HG03139 (cell line): ENCODE measurements around the gene CHD3.
"Not testable (repeated sequence)": the region's sequence is repeated elsewhere in the genome, so short reads cannot be mapped to it uniquely, and the experiment has no call there.

Experiments
- ATAC-seq: cut with Tn5 transposase; IDR thresholded peaks from one replicate; pipeline ENCODE4 v1.9.1; 2021; ENCODE audit not compliant: unreplicated experiment

Gene CHD3

DNA sequence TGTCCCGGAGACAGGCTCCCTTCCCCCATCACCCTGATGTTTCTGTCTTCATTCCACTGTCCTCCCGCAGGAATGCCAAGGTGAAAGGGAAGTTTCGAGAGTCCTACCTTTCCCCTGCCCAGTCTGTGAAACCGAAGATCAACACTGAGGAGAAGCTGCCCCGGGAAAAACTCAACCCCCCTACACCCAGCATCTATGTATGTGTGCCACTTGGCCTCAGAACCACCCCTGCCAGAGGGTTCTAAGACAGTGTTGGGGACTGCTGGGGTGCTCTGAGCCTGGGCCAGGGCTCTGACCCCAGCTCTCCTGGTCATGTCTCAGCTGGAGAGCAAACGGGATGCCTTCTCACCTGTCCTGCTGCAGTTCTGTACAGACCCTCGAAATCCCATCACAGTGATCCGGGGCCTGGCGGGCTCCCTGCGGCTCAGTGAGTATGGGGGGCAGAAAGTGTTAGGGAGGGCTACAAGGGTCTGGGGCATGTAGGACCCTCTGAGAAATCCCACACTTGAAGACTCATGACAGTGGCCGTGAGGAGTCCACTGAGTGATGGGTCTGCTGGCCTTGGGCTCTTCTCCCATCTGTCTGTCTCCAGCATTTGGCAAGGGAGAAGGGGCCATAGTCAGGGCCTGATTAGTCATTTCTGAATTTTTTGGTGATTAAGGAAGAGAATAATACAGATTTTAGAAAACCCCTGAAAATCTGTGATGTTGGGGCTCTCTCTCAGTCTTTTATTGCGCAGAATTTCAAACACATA, 38.7 kb upstream of the CHD3 start:
- ATAC-seq: no peak

DNA sequence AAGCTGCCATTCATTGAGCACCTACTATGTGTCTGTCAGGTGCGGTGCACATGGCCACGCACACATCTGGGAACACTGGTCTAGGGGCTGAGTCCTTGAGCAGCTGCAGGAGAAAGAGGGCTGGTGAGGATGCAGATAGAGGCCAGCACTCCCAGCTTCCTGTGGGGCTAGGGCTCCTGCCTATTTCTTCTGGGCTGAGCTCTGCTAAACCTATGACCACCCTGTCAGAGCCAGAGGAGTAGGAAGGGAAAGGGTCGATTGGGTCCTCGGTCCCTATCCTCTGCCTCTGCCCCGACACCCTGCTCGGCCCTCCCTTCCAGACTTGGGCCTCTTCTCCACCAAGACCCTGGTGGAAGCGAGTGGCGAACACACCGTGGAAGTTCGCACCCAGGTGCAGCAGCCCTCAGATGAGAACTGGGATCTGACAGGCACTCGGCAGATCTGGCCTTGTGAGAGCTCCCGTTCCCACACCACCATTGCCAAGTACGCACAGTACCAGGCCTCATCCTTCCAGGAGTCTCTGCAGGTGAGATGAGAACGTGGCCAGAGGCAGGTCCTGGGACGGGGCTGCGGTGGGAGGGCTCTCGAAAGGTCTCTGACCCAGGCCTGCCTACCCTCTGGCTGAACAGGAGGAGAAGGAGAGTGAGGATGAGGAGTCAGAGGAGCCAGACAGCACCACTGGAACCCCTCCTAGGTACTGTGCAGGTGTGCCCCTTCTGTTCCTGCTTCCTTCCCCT, 37.7 kb upstream of the CHD3 start:
- ATAC-seq: no peak

DNA sequence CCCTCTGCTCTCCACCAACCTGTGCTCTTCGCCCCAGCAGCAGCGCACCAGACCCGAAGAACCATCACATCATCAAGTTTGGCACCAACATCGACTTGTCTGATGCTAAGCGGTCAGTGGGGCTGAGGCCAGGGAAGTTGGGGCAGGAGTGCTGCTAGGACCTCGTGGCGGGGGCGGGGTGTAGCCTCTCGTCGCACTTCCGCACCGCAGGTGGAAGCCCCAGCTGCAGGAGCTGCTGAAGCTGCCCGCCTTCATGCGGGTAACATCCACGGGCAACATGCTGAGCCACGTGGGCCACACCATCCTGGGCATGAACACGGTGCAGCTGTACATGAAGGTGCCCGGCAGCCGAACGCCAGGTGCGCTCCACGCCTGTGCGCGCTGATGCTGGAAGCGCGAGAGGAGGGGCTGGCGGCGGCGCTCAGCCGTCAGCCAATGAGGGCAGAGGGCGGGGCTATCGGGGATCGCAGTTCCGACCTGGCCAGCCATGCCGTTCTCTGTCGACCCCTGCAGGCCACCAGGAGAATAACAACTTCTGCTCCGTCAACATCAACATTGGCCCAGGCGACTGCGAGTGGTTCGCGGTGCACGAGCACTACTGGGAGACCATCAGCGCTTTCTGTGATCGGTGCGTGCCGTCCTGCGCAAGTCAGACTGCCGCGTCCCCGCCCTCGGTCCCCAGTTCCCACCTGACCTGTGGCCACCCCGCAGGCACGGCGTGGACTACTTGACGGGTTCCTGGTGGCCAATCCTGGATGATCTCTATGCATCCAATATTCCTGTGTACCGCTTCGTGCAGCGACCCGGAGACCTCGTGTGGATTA, 36.9 kb upstream of the CHD3 start:
- peak; percentile 64 for ATAC-seq

DNA sequence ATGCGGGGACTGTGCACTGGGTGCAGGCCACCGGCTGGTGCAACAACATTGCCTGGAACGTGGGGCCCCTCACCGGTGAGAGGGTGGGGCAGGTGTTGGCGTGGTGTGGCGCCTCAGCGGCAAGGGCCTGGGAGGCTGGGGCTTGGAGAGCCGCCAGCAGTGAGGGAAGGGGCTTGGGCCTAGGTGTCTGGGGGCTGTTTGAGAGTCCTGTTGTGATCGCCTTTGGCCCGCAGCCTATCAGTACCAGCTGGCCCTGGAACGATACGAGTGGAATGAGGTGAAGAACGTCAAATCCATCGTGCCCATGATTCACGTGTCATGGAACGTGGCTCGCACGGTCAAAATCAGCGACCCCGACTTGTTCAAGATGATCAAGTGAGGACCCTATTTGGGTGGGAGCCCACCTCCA, 36.3 kb upstream of the CHD3 start:
- no peak for ATAC-seq

DNA sequence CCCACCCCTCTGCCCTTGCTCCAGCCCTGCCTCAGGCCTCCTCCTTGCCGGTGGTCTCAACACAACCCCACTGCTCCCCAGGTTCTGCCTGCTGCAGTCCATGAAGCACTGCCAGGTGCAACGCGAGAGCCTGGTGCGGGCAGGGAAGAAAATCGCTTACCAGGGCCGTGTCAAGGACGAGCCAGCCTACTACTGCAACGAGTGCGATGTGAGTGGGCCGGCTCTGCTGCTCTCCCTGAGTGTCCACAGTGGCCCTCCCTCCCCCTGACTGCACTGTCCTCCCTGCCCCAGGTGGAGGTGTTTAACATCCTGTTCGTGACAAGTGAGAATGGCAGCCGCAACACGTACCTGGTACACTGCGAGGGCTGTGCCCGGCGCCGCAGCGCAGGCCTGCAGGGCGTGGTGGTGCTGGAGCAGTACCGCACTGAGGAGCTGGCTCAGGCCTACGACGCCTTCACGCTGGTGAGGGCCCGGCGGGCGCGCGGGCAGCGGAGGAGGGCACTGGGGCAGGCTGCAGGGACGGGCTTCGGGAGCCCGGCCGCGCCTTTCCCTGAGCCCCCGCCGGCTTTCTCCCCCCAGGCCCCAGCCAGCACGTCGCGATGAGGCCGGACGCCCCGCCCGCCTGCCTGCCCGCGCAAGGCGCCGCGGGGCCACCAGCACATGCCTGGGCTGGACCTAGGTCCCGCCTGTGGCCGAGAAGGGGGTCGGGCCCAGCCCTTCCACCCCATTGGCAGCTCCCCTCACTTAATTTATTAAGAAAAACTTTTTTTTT, 35.5 kb upstream of the CHD3 start:
- ATAC-seq: no peak

DNA sequence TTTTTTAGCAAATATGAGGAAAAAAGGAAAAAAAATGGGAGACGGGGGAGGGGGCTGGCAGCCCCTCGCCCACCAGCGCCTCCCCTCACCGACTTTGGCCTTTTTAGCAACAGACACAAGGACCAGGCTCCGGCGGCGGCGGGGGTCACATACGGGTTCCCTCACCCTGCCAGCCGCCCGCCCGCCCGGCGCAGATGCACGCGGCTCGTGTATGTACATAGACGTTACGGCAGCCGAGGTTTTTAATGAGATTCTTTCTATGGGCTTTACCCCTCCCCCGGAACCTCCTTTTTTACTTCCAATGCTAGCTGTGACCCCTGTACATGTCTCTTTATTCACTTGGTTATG, 34.9 kb upstream of the CHD3 start:
- ATAC-seq: no peak

DNA sequence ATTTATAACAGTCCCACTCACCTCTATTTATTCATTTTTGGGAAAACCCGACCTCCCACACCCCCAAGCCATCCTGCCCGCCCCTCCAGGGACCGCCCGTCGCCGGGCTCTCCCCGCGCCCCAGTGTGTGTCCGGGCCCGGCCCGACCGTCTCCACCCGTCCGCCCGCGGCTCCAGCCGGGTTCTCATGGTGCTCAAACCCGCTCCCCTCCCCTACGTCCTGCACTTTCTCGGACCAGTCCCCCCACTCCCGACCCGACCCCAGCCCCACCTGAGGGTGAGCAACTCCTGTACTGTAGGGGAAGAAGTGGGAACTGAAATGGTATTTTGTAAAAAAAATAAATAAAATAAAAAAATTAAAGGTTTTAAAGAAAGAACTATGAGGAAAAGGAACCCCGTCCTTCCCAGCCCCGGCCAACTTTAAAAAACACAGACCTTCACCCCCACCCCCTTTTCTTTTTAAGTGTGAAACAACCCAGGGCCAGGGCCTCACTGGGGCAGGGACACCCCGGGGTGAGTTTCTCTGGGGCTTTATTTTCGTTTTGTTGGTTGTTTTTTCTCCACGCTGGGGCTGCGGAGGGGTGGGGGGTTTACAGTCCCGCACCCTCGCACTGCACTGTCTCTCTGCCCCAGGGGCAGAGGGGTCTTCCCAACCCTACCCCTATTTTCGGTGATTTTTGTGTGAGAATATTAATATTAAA, 34.4 kb upstream of the CHD3 start:
- no peak for ATAC-seq

DNA sequence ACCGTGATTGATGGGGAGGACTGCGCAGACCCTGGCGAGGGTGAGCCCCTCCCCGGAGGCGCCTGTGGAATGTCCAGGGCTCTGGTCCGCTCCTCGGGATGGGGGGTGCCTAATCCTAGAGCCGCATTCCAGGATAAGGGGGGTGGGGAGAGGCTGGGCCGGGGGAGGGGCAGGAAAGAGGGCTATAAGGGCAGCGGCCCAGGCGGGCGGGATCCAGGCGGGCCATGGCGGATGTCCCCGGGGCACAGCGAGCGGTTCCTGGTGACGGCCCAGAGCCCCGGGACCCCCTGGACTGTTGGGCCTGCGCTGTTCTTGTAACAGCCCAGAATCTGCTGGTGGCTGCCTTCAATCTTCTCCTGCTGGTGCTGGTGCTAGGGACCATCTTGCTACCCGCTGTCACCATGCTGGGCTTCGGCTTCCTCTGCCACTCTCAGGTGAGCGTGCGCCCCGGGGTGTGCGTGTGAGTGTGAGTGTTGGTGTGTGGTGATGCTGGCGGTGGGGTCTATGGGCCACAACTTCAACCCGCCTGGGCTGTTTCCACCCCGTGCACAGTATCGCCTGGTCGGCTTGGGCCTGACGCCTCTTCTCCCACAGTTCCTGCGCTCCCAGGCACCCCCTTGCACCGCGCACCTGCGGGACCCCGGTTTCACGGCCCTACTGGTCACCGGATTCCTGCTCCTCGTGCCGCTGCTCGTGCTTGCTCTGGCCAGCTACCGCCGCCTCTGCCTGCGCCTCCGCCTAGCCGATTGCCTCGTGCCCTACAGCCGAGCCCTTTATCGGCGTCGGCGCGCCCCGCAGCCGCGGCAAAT, 33.5 kb upstream of the CHD3 start, which contains the start of gene TMEM88:
Gene TMEM88 (plus strand): TSS at position 216 of the 809 bp plus-strand sequence. CDS start 9 bp downstream, at position 225.
- no peak for ATAC-seq

DNA sequence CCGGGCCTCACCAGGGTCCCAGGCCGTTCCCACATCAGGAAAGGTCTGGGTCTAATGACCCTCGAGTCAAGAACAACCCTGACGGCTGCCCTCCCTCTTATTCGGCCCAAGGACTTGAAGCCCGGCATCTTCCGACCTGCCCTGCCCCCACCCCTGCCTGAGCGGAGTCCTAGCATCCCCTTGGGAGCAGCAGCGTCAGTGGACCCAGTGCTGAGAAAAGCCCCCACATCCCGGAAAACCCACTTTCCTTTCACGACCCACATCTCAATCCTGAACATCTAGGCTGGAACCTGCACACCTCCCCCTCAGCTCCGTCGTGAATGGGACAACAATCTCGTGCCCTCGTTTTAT, 33.0 kb upstream of the CHD3 start:
- ATAC-seq: no peak

DNA sequence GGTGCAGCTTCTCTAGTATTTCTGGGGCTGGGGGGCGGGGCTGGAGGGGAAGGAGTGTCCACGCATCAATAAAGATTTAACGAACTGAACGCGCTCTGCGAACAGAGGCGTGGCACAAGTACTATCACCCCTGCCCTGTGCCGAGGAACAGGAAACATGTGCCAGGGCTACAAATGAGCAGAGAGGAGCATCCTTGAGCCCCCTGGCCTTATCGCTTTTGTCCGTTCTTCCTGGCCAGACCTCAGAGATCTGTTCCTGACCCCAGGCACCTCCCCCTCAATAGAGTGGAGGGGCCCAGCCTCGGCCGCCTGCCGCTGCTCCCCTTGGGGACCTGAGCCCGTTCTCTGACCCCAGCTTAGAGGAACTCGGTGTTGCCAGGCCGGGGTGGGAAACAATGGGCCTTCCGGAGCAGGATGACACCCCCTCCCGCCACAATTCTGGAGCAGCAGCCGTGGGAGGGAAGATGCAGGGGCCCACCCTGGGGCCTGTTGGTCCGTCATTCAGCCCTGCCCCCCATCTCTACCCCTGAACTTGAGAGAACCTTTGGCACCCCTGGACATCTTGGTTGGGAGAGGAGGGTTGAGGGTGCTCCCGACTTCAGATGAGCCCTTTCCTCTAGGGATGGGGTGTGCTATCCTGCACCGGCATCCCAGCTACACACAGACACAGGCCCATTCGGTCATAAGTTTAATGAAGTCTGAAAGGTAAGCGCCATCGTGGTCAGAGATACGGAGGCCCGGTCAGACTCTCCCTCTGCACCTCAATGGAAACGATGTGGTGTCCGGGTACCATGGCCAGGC, 32.4 kb upstream of the CHD3 start:
- ATAC-seq: no peak

DNA sequence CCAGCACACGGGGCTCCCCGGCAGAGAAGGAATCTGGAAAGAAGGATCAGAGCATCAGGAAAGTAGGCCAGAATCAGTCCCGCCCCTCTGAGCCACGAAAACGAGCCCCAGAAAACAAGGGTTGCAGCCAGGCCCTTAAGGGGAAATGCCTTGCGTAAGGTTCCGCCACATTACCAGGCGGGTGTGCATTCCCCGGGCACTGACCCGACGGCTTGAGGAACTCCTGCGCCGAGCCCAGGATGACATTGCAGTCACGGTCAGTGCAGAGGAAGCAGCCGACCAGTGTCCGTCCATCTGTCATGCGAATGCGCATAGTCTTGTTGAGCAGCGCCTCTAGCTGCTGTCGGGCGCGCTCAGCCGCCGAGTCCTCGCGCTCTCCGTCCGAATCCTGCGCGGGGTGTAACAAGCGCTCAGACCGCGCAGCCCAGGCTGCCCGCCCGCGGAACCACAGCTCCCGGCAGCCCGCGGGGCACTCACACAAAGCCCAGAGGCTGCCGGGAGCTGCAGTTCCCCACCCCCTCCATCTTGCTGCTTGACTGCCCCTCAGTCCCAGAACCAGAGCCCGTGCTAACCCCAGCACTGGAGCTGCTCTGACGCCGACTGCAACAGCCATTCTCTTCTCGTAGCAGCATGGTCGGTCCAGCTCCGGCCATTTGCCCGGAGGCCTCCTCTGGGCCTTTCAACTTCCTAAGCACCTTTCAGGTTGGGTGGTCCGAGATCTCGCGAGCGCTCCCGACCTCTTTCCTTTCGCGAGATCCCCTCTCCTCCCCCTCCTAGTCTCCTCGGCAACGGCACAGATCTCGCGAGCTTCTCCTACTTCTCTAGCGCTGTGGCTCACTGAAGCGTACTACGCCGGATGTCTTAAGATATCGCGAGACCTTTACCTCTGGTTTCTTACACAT, 31.5 kb upstream of the CHD3 start, which contains the start of gene NAA38:
Gene NAA38 (minus strand): TSS at position 749 of the 902 bp plus-strand sequence. CDS start 96 bp downstream, at position 653.
- peak; percentile 58 for ATAC-seq

DNA sequence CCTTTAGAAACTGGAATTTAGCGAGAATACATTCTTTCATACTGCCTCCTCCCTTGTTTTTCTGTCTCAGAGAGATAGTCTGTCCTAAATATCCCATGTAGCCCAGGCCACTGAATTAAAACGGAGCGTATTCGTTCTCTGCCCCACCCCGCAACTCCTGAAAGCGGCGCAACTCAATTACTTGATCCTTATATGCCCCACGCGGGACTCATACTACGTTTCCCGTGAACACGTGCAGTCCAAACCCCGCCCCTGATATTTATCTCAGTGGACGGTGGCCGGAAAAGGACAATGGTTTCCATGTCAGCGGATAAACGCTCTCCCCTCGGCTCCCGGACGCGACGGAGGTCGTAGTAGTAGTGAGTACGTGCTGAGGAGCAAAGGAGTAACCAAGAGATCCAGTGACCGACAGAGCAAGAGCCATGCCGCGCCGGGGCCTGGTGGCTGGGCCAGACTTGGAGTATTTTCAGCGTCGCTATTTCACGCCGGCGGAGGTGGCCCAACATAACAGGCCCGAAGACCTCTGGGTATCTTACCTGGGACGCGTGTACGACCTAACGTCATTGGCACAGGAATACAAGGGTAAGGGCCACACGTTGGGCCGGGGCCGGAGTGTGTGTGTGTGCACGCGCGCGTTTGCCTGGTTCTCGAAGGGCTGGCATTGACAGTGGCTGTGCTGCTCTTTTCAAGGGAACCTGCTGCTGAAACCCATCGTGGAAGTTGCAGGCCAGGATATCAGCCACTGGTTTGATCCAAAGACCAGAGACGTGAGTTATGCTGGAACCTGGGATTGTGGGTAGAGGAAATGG, 30.7 kb upstream of the CHD3 start, which contains the start of gene CYB5D1:
Gene CYB5D1 (plus strand): TSS at position 291 of the 809 bp plus-strand sequence. CDS start 132 bp downstream, at position 423.
- ATAC-seq: peak; percentile 30

DNA sequence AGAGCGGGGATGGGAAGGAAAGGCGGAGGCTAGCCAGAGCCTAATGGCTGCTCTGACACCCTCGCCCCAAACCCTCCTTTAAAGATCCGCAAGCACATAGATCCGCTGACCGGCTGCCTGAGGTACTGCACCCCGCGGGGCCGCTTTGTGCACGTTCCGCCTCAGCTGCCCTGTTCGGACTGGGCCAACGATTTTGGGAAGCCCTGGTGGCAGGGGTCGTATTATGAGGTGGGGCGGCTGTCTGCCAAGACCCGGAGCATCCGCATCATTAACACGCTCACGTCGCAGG, 30.1 kb upstream of the CHD3 start:
- no peak for ATAC-seq

DNA sequence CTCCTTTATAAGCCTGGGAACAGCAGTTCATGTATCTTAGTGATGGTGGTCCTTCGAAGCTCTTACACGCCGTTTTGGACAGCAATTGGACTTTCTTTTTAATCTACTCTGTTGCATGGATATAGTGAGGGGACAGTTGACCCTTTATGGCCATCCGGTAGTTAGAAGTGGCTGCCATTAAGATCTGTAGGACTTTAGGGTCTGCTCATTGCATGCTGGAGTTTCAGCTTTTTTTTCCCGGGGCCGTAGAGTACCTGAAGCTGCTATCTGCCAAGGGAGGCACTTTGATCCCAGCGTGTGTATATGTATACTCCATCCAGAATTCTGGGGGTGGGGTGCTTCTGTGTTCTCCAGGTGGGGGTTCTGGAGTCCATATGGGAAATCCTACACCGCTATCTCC, 29.6 kb upstream of the CHD3 start:
- no peak for ATAC-seq

DNA sequence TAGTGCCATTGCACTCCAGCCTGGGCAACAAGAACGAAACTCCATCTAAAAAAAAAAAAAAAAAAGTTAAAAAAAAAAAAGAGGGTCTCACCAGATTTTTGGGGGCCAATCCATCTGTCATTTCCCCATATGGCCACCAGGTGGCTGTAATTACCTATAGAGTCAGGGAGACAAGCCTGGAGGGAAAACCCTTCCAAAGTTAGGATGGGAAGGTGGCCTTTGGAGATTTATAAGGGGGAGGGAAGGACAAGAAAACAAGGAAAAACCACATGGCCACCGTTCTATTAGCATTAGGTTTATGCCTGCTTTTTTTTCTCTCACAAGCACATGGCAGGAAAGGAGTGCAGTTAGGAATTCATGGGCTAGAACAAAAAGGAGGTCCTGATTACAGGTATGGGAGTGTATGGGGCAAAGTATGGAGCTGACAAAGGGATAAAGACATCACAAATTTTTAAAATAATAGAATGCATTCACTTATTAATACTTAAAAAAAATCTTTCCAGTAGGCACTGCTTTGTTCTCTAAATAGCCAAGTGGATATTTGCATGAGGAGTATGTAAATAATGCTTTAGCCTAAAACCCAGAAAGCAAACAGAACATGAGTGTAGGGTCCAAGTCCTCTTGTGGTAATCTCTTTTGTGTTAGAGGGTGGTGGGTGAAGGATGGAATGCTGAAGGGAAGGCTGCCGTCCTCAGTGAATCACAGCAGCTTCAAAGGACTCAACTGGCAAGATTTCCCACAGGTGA, 25.7 kb upstream of the CHD3 start:
- no peak for ATAC-seq

DNA sequence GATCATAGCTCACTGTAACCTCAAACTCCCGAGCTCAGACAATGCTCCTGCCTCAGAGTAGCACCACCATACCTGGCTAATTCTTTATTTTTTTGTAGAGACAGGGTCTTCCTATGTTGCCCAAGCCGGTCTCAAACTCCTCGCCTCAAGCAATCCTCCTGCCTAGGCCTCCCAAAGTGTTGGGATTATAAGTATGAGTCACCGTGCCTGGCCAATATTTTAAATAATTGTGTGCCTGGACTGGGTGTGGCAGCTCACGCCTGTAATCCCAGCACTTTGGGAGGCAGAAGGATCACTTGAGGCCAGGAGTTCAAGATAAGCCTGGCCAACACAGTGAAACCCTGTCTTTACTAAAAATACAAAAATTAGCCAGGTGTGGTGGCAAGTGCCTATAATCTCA, 24.2 kb upstream of the CHD3 start:
- ATAC-seq: not testable (repeated sequence)
